GM19395 (cell line): ENCODE results near the gene MAD1L1.
"Not testable (repeated sequence)": the region's sequence is repeated elsewhere in the genome, so short reads cannot be mapped to it uniquely, and the experiment has no call there.

Experiments
- ATAC-seq: cut with Tn5 transposase; IDR thresholded peaks from one replicate; pipeline ENCODE4 v1.9.1; 2021; ENCODE audit warnings: mild to moderate bottlenecking, moderate library complexity; ENCODE audit not compliant: unreplicated experiment

MAD1L1 gene

DNA sequence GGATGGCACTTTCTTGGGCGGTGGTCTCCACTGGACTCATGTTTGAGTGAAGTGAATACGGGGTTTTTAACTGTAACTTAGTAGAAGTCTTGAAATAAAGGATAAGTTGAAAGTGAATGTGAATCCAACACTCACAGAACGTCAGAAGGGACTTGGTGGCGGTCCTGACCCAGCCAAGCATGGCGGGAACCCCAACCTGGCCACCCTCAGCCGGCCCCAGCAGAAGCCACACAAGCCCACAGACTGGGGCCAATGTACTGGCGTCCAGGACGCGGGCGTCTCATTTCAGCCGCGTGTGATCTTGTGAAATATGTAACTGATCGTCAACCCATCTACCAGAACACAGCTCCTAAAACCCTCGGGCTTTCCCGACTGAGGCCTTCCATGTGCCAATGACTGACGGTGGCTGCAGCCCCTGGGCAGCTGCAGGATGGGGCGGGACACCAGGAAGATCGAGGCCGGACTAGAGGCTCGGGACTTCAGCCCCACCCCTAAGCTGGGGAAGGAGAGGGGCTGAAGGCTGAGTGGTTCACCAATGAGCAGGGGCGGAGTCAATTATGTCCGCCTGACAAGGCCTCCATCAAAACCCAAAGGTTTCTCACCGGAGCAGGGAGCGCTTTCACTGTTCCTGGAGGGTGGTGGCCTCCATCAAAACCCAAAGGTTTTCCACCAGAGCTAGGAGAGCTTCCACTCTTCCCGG is 161.5 kb downstream of the MAD1L1 start:
- no peak for ATAC-seq

DNA sequence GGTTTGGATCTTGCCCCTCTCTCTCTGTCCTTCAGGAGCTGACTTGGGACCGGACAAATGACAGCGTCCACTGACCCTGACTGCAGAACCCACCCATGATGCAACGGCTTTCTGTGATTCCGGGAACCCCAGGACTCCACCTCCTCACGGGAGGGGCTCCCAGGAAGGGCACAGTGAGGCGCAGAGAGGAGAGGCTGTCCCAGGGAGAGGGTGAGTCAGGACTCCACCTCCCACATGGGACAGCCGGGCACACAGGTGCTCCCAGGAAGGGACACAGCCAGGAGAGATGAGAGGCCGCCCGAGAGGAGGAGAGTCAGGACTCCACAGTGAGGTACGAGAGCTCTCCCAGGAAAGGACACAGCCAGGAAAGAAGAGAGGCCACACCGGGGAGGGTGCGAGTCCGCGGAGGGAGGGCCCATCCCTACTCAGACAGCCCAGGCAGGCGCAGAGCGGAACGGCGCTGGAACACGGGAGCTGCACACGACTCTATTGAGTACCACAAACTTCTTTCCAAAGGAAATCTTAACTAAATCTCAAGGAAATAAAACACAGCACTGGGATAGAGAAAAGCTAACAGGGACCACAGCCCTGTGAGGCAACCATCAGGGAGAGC is 162.5 kb downstream of the MAD1L1 start:
- ATAC-seq = no peak

DNA sequence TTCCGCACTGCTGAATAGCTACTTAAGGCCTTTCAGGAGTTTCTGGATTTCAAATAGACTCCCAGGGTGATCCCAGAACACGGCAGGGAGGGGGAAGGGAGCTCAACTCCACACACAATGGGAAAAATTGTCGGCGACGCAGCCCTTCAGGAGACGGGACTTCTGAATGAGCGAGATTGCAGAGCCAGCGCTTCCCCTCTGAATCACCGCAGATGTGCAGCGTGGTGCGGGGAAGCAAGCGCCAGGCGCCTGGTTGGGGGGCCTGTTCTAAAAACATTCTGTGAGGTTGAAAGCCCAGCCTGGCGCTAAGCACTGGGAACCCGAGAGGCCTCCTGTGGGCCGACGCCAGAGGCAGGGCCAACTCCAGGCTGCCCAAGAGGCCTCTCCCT is 163.3 kb downstream of the MAD1L1 start:
- ATAC-seq = no peak

DNA sequence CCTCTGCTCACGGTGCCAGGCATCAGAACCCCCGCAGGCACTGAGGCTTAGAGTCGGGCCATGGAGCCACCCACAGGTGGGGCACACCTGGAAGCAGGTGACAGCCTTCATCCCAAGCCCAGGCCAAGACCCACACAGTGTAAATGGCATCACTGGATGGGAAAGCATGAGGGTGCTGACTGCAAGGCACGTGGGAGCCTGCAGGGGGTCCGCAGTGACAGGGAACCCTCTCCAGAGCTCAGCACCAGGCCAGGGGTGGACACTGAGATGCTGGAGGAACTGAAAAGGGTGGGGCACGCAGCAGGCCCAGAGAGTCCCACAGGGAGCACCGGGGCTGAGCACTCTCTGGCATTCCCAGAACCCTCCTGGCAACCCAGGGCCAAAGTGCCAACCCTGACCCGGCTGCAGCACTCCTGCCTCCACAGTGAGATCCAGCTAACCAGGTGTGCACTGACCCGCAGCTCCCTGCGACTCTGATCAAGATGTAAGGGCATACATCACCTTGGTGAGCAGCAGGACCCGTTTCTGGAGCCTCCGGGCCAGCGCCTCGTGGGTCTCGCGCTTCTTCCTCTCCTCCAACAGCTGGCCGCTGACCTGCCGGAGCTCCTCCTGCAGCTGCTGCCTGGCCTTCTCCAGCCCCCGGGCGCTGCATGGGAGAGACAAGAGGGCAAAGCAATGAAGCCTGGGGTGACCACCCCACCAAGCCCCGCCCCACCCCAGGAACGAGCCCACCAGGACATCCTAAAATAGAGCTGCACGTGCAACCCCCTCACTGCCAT is 163.9 kb downstream of the MAD1L1 start:
- ATAC-seq = no peak

DNA sequence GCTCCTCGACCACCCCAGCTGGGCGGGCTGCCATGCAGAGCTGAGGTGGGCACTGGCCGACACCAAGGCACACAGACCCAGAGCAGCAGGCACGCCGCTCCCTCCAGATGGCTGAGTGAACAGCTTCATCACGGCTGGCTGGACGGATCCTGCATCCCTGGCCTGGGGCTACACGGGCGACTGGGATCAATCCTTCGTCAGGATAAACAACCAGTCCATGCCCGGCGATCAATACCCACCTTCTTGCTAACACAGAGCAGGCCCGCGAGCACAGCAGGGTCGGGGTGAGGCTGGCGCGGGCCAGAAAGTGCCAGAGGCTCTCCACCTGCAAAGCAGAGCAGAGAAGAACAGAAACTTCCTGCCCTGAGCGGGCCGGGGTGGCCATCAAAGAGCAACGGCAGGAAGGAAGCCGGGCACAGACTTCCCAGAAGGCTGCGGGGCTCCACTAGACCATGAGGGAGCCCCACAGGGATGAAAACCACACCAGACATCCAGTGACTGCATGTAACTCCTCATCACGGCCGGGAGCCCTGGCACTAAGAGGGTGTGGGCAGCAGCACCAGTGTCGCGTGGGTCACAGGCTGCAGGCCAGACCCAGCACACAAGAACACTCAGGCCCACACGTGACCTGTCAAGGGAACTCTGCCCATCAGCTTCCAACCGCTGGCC is 166.4 kb downstream of the MAD1L1 start:
- no peak for ATAC-seq

DNA sequence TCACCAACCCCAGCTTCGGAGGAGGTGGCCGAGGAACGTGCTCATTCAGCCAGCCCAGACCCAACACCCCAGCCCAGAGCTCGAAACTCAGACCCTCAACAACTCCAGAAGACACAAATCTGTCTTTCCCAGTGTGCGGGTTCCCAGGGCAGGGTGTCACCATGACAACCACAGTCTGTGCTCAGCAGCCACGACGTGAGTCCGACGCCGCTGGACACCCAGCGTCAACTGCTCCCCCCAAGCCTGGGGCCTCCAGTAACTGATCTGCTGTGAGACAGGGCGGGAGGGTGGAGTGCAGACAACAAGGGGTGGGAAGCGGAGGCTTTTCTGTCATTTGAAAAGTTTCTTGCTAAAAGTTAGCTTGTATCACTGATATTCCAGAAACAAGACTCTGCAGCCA is 167.2 kb downstream of the MAD1L1 start:
- no peak for ATAC-seq

DNA sequence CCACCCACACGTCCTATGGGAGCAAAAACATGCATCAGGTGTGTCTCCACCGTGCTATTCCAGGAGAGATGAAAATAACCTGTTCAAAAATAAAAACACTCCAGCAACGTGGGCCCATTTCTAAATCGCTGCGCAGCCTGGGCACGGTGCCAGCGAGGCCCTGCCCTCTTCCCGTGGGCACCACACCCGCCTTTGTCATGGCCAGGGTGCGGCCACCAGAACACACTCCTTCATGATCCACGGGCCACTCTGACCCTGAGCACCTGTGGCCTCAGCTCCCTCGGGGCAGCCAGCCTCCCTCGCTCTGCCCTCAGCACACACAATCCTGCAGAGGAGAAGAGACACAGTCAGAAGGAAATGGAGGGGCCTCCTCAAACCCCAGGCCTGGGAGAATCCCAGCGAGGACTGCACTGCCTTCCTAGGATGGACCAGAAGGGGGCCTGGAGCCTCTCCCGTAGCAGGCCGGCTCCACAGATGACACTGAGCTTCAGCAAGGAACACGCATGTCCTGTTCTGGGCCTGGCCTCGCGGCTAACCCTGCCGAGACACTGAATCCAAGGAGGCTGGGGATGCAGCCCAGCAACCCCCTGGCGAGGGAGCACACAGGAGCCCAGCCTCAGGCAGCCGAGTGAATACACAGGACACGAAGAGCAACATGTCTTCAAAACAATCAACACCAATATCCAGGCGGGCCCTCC is 169.0 kb downstream of the MAD1L1 start:
- no peak for ATAC-seq

DNA sequence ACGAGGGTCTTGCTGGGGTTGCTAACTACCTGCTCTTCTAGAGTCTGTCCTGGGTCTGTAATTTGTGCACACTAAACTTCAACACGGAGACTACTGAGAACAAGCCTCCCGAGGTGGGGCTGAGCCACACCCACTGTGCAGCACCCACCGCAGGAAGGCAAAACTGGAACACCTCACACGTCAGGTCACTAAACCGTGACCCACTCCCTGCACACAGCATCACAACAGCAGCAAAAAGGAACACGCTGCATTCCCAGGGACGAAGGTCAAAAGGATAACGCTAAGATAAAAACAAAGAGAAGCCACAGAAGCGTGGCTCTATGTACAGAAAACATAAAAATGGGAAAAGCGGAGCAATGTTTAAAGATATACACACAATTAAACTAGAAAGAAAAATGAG is 170.1 kb downstream of the MAD1L1 start:
- ATAC-seq = no peak

DNA sequence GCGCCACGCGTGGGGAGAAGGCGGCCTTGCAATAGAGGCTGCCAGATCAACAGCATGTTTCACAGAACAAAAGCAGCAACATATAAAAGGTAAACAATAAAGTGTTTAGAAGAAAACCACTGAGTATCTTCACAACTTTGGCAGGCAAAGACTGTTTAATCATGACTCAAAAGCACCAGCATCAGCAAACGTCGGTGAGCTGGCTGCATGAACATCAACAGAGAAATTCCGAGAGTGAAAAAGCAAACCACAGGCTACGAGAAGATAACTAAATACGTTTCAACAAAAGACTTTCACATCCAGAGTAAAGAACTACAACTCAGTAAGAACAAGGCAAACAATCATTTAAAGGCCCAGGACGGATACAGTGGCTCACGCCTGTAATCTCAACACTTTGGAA is 172.0 kb downstream of the MAD1L1 start:
- ATAC-seq = no peak

DNA sequence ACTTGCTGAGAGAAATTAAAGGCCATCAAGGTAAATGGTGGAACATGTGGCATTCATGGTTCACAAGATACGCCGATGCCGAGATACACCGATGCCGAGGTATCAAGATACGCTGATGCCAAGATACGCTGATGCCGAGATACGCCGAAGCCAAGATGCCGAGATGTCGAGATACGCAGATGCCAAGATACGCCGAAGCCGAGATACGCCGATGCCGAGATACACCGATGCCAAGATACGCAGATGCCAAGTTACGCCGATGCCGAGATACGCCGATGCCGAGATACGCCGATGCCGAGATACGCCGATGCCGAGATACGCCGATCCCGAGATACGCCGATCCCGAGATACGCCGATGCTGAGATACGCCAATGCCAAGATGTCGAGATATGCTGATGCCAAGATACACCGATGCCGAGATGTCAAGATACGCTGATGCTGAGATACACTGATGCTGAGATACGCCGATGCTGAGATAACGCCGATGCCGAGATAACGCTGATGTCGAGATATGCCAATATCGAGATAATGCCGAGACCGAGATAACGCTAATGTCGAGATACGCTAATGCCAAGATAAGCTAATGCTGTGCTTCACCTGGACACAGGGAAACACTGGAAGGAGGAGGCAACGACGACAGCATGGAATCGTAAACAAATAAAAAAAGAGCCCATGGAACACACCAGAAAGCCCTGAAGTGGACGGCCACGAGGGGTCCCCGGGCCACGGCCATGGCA is 172.6 kb downstream of the MAD1L1 start:
- ATAC-seq = no peak

DNA sequence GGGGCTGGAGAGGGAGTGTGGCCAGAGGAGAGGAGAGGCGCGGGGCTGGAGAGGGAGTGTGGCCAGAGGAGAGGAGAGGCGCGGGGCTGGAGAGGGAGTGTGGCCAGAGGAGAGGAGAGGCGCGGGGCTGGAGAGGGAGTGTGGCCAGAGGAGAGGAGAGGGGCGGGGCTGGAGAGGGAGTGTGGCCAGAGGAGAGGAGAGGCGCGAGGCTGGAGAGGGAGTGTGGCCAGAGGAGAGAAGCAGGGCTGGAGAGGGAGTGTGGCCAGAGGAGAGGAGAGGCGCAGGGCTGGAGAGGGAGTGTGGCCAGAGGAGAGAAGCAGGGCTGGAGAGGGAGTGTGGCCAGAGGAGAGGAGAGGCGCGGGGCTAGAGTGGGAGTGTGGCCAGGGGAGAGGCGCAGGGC is 174.5 kb downstream of the MAD1L1 start:
- not testable (repeated sequence) for ATAC-seq

DNA sequence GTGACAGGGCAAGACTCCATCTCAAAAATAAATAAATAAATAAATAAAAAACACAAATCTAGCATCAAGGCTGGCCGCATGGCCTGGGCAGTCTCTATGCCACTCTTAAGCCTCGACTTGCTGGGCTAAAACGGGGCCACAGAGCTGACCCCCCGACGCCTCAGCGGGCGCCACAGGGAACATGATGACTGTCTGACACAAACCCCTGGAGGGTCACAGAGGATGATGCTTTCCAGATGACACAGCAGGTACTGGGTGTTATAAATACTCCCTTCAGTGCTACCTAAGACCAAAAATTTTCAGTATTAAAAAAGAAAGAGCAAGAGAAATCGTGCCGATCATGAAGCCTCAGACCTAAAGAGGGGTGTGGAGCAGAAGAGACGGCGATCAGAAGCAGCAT is 176.8 kb downstream of the MAD1L1 start:
- no peak for ATAC-seq

DNA sequence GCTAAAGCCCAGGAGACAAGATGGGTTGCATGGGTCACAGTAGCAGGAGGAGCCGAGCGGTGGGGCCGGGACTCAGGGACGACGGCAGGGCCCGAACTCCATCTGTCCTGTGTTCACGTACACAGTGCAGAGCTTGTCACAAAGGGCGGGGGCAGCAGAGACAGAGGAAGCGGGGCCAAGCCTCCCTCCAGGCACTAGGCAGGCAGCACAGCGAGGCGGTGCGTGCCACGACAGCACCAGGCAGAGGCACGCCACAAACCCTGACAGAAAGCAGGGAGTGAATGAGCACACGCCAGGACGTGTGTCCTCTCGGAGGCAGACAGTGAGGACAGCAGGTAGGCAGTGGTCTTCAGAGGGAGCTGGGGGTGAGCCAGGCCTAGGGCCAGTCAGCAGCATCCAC is 177.8 kb downstream of the MAD1L1 start:
- no peak for ATAC-seq

DNA sequence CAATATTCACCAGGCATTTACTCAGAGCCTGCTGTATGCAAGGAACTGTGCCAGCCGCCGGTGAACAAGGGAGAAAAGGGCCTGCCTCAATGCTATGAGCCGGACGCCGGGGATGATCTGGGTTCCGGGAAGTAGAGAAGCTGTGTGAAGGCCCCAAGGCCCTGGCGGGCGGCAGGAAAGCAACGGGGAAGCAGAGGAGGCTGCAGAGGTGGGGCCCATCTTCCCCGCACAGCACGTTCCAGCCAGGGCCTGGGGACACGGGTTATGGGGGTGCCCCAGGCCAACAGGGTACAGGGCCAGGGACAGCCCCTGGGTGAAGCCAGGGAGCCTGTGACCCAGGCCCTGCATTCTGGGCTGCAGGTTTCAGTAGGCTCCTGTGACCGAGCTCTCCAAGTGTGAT is 179.3 kb downstream of the MAD1L1 start:
- ATAC-seq = no peak

DNA sequence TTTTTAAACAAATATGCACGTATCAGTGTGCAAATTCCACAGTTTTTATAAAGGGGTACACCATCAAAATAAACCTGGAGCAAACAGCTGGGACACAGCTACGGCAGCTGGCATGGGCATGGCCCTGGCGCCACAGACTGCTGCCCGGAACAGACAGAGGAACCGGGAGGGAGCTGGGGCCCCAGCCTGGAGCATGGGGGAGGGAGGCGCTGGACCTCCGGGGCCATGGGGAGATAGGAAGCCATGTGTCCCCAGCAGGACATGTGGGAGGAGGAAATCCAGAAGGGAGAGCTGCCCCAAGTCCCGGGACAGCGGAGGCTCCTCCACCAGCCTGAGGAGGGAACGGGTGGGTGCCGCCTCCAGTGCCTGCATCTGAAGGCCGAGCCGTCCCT is 180.1 kb downstream of the MAD1L1 start:
- no peak for ATAC-seq

DNA sequence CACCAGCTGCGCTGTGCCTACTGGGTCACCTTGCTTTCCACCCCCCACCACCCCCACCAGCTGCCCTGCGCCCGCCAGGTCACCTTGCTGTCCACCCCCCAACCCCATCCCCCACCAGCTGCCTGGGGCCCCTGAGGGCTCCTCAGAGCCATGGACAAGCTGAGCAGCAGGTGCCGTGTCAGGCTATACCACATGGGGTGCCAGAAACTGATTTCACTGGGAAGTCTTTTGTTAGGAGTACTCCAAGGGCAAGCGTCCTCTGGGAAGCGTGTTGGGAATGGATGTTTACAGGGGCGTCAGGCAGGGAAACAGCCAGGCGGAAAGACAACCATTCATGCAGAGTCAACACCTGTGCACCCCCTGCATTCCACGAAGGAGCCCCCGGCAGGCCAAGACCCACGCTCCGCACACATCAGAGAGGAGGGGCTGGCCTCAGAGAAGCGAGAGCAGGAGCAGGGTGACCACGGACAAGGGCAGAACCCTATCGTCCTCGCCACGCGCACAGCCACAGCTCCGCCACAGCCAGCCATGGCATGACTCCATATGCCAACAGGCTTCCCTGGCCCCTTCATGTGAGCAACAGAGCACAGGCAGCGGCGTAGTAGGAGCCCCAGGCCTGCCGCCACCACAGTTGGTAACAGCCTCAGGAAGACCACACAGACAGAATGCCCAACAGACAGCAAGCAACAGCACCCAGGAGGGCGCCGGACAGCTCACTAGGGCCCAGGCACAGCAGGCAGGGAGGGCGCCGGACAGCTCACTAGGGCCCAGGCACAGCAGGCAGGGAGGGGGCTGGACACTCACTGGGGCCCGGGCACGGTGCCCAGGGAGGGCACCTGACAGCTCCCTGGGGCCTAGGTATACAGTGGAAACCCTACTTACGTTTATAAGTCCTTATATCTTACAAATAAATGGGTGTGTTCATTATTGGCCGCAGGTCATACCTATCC is 180.8 kb downstream of the MAD1L1 start:
- no peak for ATAC-seq

DNA sequence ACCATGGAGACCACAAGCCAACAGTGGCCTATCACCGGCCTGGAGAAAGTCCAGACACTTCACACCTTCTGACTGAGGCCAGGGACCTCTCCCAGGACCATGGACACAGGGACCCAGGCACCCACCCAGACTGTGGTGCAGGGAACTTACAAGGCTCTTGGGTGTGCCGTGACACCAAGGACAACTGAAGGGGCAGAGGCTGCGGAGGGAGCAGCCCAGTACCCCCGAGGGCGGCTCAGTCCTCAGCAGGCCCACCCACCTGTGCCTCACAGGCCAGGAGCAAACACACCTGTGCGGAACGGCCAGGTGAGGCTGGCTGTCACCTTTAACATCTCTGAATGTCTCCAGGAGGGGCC is 182.3 kb downstream of the MAD1L1 start:
- ATAC-seq = no peak

DNA sequence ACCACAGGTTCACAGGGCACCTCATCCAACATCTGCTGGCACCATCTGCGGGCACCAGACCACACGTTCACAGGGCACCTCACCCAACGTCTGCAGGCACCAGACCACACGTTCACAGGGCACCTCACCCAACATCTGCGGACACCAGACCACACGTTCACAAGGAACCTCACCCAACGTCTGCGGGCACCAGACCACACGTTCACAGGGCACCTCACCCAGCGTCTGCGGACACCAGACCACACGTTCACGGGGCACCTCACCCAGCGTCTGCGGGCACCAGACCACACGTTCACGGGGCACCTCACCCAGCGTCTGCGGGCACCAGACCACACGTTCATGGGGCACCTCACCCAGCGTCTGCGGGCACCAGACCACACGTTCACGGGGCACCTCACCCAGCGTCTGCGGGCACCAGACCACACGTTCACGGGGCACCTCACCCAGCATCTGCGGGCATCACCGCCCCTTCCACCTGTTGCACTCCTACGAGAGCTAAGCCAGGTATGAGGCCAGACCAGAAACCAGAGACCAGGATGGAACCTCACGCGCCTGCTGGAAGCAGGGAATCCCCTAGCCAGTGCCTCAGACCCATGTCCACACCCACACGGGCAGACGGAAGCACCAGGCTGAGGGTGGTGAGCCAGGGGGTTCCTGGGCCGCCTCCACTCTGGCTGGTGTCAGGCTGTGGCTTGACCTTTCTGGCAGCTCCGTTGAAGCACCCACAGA is 182.8 kb downstream of the MAD1L1 start:
- no peak for ATAC-seq
